Upper lobe of left lung (tissue), 6 donors: ENCODE results near the gene KCNIP3. TPM values are rescaled to one million over a fixed set of nuclear protein-coding genes. Genes with fewer than 3 reads are reported as not detected.

Source experiments
- ATAC-seq, 2 donors: fragments of 200-7000 bp; cut with Tn5 transposase; one replicate each; pipeline ENCODE4 v1.9.1; 2022; ENCODE audit warnings: mild to moderate bottlenecking in 2 of 2, moderate library complexity in 2 of 2; ENCODE audit not compliant: low FRiP score in 2 of 2
- DNase-seq, 2 donors: peaks; one replicate each; pipeline ENCODE4 v3.0.0-alpha.2; 2019 to 2020
- H3K27ac ChIP-seq, 4 donors: fragments of 200-600 bp; sonication (generic); one replicate each; pipeline ENCODE4 v1.5.1; 2016 to 2019
- H3K27me3 ChIP-seq, 4 donors: fragments of 200-600 bp; sonication (generic); one replicate each; pipeline ENCODE4 v1.5.1; 2017 to 2019
- H3K36me3 ChIP-seq, 4 donors: fragments of 200-600 bp; sonication (generic); one replicate each; pipeline ENCODE4 v1.5.1; 2016 to 2019
- H3K4me1 ChIP-seq, 4 donors: fragments of 200-600 bp; sonication (generic); one replicate each; pipeline ENCODE4 v1.5.1; 2018 to 2019
- H3K4me3 ChIP-seq, 4 donors: fragments of 200-600 bp; sonication (generic); one replicate each; pipeline ENCODE4 v1.5.1; 2017 to 2019; ENCODE audit warnings: mild to moderate bottlenecking in 2 of 4, moderate library complexity in 1 of 4
- H3K9me3 ChIP-seq, 4 donors: fragments of 200-600 bp; sonication (generic); one replicate each; pipeline ENCODE4 v1.5.1; 2018 to 2019
- CTCF ChIP-seq, 6 experiments: fragments of 450-650 bp in 4 of 6; fragments of 200-600 bp in 2 of 6; sonication (generic) in 2 of 6; IDR thresholded peaks; one replicate each; pipeline ENCODE4 v1.5.1; 2016 to 2019; ENCODE audit warnings: antibody characterized with exemption in 6 of 6
- EP300 ChIP-seq, 4 donors: sonication (generic); formaldehyde crosslinking; IDR thresholded peaks; one replicate each; pipeline ENCODE4 v1.5.1; 2017; ENCODE audit warnings: antibody characterized with exemption in 4 of 4, control low read depth in 2 of 4
- POLR2A ChIP-seq, 4 donors: fragments of 450-650 bp; IDR thresholded peaks; one replicate each; pipeline ENCODE4 v1.5.1; 2016 to 2017; ENCODE audit warnings: antibody characterized with exemption in 4 of 4, mild to moderate bottlenecking in 2 of 4
- POLR2AphosphoS5 ChIP-seq, 2 donors: sonication (generic); formaldehyde crosslinking; IDR thresholded peaks; one replicate each; pipeline ENCODE4 v1.5.1; 2017; ENCODE audit warnings: antibody characterized with exemption in 2 of 2
- WGBS, 2 donors: methylation state at CpG; one replicate each; pipeline ENCODE4 v1.1.5; 2017 to 2018; 5-methylcytosine and 5-hydroxymethylcytosine counted together
- total RNA-seq, 6 donors: library from RNA; depleted of rRNA in 4 of 6; stranded (reverse); fragments of >200 nt in 4 of 6; gene quantifications; one replicate each; pipeline versions ENCODE4 v1.1.0 to v1.2.1, GENCODE V29; 2016 to 2021
- donor health status: DM: no; HTN: no; CAD: no; lungs with moderate emphysema.
- donor health status: DM: no; HTN: yes; CAD: no; lungs with severe emphysema.

Gene KCNIP3
- total RNA-seq, 6 donors from 2014 or later: 1.0 to 5.9 (median 2.5) TPM

GRCh38 chr2:95292623-95293260 lies 4.4 kb upstream of the KCNIP3 start:
- Histone ChIP-seq H3K4me3 (no peak overlapping the region), H3K27ac (no peak overlapping the region), H3K9me3 (peaks cover 6 to 18% (median 15%) of the 10 kb centered on the region in 4 donors), H3K4me1 (peaks cover 0 to 10% (median 2%) of the 10 kb centered on the region in 4 donors), H3K27me3 (no peaks in the 10 kb centered on the region), H3K36me3 (no peaks in the 10 kb centered on the region)
- ATAC-seq (no peak), DNase-seq (no peak)
- 83 to 93% methylated on average over 8 to 9 of the region's 9 CpGs for WGBS, 2 donors
- TF ChIP-seq CTCF (IDR thresholded peaks at IDR 0.05) (no peak), POLR2AphosphoS5 (IDR thresholded peaks at IDR 0.05) (no peak), POLR2A (IDR thresholded peaks at IDR 0.05) (no peak), EP300 (IDR thresholded peaks at IDR 0.05) (no peak)

DNA sequence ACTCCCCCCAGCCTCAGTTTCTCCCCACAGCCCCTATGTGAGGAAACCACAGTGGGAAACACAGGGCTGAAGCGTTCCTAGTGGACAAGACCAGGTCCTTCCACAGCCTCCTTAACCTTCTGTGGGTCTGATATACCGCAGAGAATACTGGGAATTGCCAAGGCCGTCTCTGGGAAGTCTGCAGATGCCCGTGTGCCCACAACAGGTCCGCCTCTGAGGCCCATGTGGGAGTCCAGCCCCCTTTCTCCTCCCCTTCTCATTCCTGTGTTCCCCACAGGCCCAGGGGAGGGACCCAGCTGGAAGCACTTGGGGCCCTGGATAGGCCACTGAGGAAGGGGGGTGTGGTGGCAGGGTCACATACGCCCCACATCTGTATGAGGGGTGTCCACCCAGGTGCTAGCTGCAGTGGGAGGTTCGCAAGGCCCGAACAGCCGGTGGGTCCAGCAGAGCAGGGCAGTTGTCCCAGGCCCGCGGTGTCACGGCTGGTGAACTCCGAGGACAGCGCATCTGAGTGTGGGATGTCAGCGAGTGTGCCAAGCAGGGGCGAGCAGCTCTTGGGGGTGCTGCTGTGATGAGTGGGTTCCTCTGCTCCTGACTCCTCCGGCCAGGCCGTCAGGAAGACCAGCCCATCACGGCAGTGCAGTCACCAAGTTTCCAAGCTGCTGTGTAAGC lies 2.4 kb upstream of the KCNIP3 start:
- H3K27ac ChIP-seq: no peak overlapping the region
- peaks cover 0 to 10% (median 2%) of the 10 kb centered on the region in 4 donors for H3K4me1 ChIP-seq
- no peak for TF ChIP-seq POLR2AphosphoS5 (IDR thresholded peaks at IDR 0.05)
- TF ChIP-seq CTCF (IDR thresholded peaks at IDR 0.05): no peak
- no peak for TF ChIP-seq EP300 (IDR thresholded peaks at IDR 0.05)
- TF ChIP-seq POLR2A (IDR thresholded peaks at IDR 0.05): no peak
- H3K36me3 ChIP-seq: no peaks in the 10 kb centered on the region
- H3K9me3 ChIP-seq: peaks cover 6 to 18% (median 15%) of the 10 kb centered on the region in 4 donors
- H3K4me3 ChIP-seq: no peak overlapping the region
- DNase-seq (peak in 1 of 2 donors; percentile 73), ATAC-seq (no peak)
- 70 to 90% methylated on average over 7 to 19 of the region's 19 CpGs for WGBS, 2 donors
- no peaks in the 10 kb centered on the region for H3K27me3 ChIP-seq

DNA sequence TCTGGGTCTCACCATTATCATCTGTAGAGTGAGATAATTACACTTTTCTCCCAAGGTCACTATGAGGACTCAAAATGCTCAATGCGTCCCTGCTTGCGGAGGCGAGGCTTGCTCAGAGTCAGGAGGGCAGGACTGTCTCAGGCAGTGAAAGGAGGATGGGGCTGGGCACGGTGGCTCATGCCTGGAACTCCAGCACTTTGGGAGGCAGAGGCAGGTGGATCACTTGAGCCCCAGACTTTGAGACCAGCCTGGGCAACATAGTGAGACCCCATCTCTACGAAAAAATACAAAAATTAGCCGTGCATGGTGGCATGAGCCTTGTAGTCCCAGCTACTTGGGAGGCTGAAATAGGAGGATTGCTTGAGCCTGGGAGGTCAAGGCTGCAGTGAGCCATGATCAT lies 1.8 kb upstream of the KCNIP3 start:
- peaks cover 0 to 11% (median 2%) of the 10 kb centered on the region in 4 donors for H3K4me1 ChIP-seq
- H3K36me3 ChIP-seq: no peaks in the 10 kb centered on the region
- WGBS, 2 donors: 95 to 97% methylated on average over 5 to 6 of the region's 6 CpGs
- no peaks in the 10 kb centered on the region for H3K27me3 ChIP-seq
- DNase-seq: no peak
- peaks cover 6 to 16% (median 13%) of the 10 kb centered on the region in 4 donors for H3K9me3 ChIP-seq
- no peak overlapping the region for H3K27ac ChIP-seq
- H3K4me3 ChIP-seq: no peak overlapping the region
- ATAC-seq: no peak
- TF ChIP-seq CTCF (IDR thresholded peaks at IDR 0.05) (no peak), EP300 (IDR thresholded peaks at IDR 0.05) (no peak), POLR2AphosphoS5 (IDR thresholded peaks at IDR 0.05) (no peak), POLR2A (IDR thresholded peaks at IDR 0.05) (no peak)

GRCh38 chr2:95296011-95296410 lies 1.1 kb upstream of the KCNIP3 start:
- ATAC-seq (no peak), DNase-seq (peak in 1 of 2 donors; percentile 23)
- no peaks in the 10 kb centered on the region for H3K27me3 ChIP-seq
- H3K9me3 ChIP-seq: peaks cover under 1 to 10% (median 6%) of the 10 kb centered on the region in 4 donors
- no peak for TF ChIP-seq POLR2AphosphoS5 (IDR thresholded peaks at IDR 0.05)
- no peak for TF ChIP-seq POLR2A (IDR thresholded peaks at IDR 0.05)
- no peak for TF ChIP-seq CTCF (IDR thresholded peaks at IDR 0.05)
- TF ChIP-seq EP300 (IDR thresholded peaks at IDR 0.05): no peak
- no peak overlapping the region for H3K4me3 ChIP-seq
- peaks cover 0 to 15% (median 2%) of the 10 kb centered on the region in 4 donors for H3K4me1 ChIP-seq
- H3K27ac ChIP-seq: no peak overlapping the region
- 48 to 49% methylated on average over 5 of the region's 5 CpGs for WGBS, 2 donors
- no peaks in the 10 kb centered on the region for H3K36me3 ChIP-seq
